ENCODE results near the gene CCDC80. TPM values are rescaled to one million over a fixed set of nuclear protein-coding genes. Genes with fewer than 3 reads are reported as not detected.

The CCDC80 gene
- total and polyA plus RNA-seq, 9 of the 15 experiments (the other 6 are each of a cell fraction or from before 2014, with no cell fraction given): 0.17 to 2.0 (median 1.1) TPM

- no peak for TF ChIP-seq ZMIZ1 (IDR thresholded peaks at IDR 0.05; ENCODE audit: low read depth in 2 of 2, low read length in 2 of 2)
- TF ChIP-seq HDAC3 (IDR thresholded peaks at IDR 0.05; ENCODE audit: borderline replicate concordance, partially characterized antibody): no peak
- no peak for TF ChIP-seq HNRNPLL (IDR thresholded peaks at IDR 0.05; ENCODE audit: low read depth, low read length, poor library complexity, severe bottlenecking)
- TF ChIP-seq ELK1 (CRISPR knock-in tag; IDR thresholded peaks at IDR 0.05): no peak
- no peak for TF ChIP-seq BRF1 (IDR thresholded peaks at IDR 0.05; ENCODE audit: borderline replicate concordance, extremely low read depth, insufficient read length)
These were observed 38.6 kb downstream of the CCDC80 start (continued) for GRCh38 chr3:112602217-112602838.

Measured in K562 (cell line).